NCI-H345 (cell line): ENCODE data around the gene SIPA1L3.

Experiments
- DNase-seq: peaks from one replicate; lab custom pipeline; 2025; lab: John Stamatoyannopoulos, UW

Gene SIPA1L3

DNA sequence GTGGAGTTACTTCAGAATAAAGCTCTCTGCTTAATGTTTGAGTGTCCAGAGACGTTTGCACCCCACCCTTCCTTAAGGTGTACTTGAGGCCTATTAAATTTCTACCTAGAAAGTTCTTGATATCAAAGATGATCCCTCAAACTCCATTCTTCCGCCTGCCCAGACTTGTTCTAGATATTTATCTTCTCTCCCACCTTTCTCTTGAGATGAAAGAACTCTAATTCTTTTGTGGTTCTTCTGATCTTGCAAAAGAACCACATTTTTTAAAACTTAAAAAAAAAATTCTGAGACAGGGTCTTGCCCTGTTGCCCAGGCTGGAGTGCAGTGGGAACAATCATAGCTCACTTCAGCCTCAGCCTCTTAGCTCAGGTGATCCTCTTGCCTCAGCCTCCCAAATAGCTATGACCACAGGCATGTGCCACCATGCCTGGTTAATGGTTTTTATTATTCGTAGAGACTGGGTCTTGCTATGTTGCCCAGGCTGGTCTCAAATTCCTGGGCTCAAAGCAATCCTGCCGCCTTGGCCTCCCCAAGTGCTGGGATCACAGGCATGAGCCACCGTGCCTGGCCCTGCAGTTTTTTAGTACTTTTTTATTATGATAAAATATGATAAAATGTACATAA lies 94.3 kb downstream of the SIPA1L3 start:
- no peak for DNase-seq

- DNase-seq: peak; percentile 96
These were observed 96.6 kb downstream of the SIPA1L3 start for GRCh38 chr19:38003438-38004185.

DNA sequence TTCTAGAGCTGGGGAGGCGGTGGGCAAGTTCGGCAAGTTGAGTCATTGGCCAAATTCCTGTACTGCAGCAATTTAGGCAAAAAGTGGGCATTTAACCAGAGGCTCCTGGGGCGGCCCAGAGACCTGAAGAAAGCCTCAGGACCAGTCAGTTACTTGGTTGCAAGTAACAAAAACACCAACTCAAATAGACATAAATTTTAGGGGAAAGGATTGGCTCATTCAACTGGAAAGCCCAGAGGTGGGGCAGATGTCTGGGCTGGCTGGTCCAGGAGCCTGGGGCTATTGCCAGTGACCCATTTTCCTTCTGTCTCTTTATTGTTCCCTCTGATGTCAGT lies 97.1 kb downstream of the SIPA1L3 start:
- no peak for DNase-seq

DNA sequence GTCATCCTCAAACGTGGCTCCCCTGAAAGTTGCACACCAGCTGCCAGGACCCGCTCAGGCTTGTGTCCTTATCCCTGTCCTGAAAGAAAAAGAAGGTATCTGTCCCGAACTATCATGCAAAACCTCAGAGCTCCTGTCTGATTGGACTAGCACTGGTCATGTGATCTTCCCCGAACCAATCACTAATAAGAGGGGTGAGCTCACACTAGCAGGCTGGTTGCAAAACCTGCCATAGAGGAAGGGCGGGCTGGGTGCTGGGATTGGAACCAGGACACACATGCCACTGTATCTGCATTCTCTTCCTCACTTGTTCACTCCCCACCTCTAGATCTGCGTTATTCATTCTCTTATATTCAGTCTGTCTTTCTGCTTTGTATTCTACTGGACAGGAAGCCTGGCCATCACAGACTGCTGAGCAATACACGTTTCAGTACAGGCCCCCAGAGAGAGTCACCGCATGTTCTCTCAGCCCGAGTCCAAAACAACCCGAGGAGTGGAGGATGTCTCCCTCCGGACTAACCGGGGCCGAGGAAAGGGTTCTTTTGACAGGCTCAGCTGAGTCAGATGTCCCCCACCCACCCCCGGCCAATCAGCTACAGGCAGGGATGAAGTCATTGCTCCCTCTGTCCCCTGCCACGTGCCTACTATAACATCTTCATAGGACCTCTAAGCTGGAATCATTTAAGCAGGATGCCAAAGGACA lies 97.7 kb downstream of the SIPA1L3 start:
- peak; percentile 90 for DNase-seq

DNA sequence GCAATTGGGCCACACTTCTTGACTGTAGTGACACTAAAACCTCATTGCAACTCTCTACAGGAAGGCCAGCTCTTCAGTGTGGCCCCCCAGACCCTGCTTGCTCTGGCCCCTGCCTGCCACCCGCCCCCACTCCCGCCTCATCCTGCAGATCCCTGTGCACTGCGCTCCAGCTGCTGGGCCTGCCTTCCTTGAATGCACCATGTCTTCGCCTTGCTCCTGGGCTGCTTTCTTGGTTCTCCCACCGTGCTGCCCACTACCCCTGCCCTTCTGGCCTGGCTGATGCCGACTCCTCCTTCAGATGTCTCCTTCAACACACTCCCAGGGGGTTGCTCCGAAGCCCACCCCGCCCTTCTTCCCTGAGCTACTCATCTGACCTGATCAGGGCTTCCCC lies 98.2 kb downstream of the SIPA1L3 start:
- no peak for DNase-seq

DNA sequence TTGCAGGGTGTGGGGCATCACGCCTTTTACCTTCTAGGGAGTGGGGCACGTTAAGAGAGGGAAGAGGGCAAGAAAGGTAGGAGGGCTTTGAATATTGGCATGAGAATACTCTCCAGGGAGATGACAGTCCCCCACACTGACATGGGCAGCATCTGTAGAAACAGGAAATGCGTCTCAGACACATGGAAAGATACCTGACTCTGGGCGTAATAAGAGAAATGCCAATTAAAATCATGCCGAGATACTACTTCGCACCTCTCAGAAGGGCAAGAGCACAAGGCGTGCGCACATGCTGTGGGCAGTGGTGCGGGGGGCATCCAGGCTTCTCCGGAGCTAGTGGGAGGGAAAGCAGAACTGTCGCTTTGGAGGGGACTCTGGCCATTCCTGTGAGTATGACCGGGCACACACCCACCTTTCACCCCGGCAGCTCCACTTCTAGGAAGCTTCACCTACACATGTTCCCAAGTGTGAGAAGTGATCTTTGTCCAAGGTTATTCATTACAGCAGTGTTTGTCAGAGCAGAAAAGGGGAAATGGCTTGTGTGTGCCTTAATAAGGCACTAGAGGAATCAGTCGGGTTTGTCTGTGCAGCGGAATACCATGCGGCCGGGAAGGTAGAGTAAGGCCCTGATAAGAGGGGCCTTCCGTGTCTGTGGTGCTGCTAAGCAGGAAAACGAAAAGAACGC lies 99.5 kb downstream of the SIPA1L3 start:
- no peak for DNase-seq

GRCh38 chr19:38009650-38010242 lies 102.7 kb downstream of the SIPA1L3 start:
- DNase-seq: no peak

GRCh38 chr19:38011426-38011825 lies 104.4 kb downstream of the SIPA1L3 start:
- DNase-seq: no peak

GRCh38 chr19:38012290-38012689 lies 105.3 kb downstream of the SIPA1L3 start:
- no peak for DNase-seq

- DNase-seq: no peak
These were observed 105.9 kb downstream of the SIPA1L3 start for GRCh38 chr19:38012944-38013343.

- no peak for DNase-seq
These were observed 107.0 kb downstream of the SIPA1L3 start for GRCh38 chr19:38013913-38014580.

DNA sequence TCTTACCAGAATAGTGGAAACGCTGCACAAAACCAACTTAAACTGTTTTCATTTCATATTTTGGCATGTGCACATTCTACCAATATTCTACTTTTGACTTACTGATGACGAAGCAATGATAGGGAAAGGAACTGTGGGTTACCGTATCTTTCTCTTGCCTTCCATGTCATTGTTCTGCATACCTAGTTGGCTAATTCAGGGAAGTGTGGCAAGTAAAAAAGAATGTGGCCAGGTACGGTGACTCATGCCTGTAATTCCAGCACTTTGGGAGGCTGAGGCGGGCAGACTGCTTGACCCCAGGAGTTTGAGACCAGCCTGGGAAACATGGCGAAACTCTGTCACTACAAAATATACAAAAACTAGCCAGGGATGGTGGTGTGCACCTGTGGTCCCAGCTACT lies 108.2 kb downstream of the SIPA1L3 start:
- no peak for DNase-seq

DNA sequence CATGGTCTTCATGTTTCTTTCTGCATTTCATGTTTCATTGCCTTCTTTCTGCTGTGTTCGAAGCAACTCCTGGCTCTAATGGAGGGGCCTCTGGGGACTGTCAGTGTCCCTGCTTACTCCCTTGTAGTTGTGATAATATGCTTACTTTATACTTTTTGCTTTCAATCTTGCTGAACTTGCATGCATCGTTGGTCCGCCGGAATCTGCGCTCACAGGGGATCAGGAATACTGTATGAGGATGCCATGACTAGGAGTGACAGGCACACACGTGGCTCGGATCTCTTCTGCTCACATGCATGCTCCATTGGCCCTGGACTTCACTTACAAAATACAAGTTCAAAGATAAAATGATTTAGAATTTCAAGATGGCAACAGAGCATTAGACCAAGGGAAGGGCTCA lies 108.8 kb downstream of the SIPA1L3 start:
- no peak for DNase-seq

GRCh38 chr19:38017401-38018151 lies 110.6 kb downstream of the SIPA1L3 start:
- no peak for DNase-seq

GRCh38 chr19:38018694-38019395 lies 111.8 kb downstream of the SIPA1L3 start:
- DNase-seq: no peak

DNA sequence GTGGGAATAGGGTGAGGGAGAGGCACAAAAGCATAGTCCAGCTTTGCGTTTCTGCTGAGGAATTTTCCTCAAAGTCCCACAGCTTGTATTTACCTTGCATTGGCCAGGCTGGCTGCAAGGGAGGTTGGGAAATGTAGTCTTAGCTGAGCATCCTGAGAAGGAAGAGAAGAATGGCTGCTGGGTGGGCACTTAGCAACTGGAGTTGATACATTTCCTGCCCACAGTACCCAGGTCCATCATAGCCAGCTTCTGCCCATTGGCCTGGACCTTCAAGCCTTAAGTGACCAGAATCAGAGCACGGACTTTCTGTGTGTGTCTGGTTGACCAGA lies 112.4 kb downstream of the SIPA1L3 start:
- DNase-seq: no peak

GRCh38 chr19:38020311-38020710 lies 113.3 kb downstream of the SIPA1L3 start:
- DNase-seq: no peak

GRCh38 chr19:38021352-38021751 lies 114.3 kb downstream of the SIPA1L3 start:
- no peak for DNase-seq

DNA sequence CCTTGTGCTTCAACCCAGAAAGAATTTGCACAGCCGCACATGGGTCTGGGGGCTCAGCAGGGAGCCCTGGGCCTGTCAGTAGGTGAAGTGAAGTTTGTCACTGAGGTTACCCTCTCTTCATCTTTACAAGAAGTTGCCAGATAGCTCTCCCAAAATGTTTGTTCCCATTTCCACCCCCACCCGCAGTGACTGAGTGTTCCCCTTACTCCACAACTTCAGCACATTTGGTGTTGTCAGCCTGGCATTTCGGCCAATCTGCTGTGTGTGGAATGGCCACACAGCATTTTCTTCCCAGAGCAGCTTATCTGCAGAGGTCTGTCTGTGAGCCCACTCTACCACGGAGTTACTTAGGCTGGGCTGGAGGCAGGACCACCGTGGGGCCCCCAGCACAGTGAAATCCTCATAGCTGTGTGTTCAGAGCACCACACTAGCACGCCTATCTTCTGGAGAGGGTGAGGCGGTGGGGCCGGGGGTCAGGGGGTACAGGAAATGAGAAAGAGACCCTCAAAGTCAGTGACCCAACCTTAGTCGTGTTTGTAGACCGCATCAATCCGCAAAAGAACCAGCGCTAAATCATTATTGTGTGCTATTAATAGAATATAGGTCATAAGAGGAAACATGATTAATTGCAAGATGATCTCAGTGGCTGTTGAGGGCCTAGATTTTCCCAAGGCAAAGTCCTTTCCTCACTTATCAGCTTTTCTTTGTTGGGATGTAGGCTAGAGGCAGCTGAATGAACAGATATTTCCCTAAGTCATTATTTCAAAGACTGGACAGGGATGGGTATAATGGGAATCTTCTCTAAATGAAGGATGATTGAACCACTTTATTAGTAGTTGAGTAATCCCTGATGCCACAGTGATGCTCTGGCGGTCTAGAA lies 116.0 kb downstream of the SIPA1L3 start:
- no peak for DNase-seq
